HG02798 (cell line): Measurements from ENCODE around the gene SLC16A2.

Source experiments
- ATAC-seq: cut with Tn5 transposase; IDR thresholded peaks from one replicate; pipeline ENCODE4 v1.9.1; 2021; ENCODE audit warnings: mild to moderate bottlenecking; ENCODE audit not compliant: unreplicated experiment, poor library complexity

SLC16A2 gene

GRCh38 chrX:74534569-74535038, 113.3 kb downstream of the SLC16A2 start:
- ATAC-seq: peak; percentile 40

GRCh38 chrX:74535086-74535407, 113.8 kb downstream of the SLC16A2 start:
- no peak for ATAC-seq

DNA sequence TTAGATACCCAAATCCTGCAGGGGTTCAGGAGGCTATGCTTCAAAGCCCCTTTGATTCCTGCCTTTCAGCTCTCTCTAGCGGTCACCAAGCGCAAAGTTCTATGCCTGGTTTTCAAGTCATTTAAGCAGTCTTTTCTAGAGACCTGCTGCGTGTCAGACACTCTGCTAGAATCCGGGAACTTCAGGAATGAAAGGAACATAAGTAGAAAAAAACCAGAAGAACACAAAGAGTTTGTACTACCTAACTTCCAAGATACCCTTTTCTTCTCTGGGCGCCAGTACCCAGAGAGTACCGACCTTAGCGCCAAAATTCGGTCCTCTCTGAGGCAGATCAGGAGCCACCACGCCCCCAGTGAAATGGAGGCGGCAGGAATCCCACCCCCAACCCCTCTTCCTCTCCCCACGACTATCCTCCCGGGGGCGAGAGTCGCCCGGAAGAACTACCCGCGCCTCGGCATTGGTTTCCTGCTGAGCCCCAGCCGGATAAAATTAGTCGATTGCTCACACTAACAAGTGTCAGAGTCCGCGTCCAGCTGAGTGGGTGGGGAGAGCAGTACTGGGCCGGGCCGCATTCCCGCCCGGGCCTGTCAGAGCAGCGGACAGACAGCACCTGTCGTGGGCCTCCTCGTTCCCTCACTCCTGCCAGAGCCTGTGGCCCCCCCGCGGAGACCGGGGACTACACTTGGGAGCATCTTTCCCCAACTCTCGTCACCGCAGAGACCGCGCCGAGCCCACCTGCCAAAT, 114.3 kb downstream of the SLC16A2 start:
- ATAC-seq: peak; percentile 37

GRCh38 chrX:74536152-74536831, 115.0 kb downstream of the SLC16A2 start:
- ATAC-seq: peak; percentile 67

- peak; percentile 16 for ATAC-seq
Observed at GRCh38 chrX:74536832-74537371, 115.6 kb downstream of the SLC16A2 start.

DNA sequence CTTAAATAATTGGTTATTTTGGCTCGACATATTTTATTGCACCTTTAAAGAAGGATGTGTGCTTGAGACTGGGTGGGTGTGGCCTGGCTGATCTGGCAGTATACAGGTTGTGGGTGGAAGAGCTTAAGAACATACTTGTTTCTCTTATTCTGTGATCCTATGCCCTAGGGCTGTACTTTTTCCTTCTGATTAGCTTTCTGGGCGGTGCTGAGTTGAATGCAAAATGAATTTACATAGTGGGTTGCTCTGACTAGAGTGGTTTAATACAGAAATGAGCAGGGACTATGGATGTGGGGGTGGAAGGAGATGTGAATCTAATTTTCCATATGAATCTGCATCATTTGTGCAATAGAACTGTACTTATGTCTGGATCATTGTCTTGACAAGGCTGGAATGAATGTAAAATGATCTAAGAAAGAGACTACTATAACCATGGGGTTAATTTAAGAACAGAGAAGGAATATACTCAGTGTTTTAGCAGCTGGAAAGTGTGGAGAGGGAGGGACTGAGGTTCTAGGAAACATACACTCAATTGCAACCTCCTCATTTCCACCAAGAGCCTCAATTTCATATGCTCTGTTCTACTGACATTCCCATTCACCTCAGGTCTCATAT, 119.4 kb downstream of the SLC16A2 start:
- no peak for ATAC-seq

GRCh38 chrX:74545880-74546523, 124.7 kb downstream of the SLC16A2 start:
- ATAC-seq: no peak

GRCh38 chrX:74546984-74547383, 125.7 kb downstream of the SLC16A2 start:
- ATAC-seq: no peak

GRCh38 chrX:74550295-74550802, 129.1 kb downstream of the SLC16A2 start:
- ATAC-seq: peak; percentile 90

DNA sequence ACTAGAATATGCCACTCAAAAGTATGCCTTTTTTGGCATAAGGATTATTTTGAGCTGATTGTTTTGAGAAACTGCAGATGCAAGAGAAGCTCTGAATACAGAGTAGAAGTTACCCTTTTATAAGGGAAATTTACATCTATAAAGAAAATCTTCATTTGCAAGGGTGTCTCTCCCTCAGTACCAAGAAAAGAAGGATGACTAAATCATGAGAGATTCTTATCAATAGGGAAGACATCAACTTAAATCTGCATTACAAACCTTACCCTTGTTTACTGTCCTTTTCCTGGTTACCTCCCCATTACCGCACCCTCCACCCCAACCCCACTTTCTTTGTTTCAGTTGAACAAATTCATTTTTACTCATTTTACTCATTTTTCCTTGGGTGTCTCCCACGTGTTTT, 130.6 kb downstream of the SLC16A2 start:
- no peak for ATAC-seq

DNA sequence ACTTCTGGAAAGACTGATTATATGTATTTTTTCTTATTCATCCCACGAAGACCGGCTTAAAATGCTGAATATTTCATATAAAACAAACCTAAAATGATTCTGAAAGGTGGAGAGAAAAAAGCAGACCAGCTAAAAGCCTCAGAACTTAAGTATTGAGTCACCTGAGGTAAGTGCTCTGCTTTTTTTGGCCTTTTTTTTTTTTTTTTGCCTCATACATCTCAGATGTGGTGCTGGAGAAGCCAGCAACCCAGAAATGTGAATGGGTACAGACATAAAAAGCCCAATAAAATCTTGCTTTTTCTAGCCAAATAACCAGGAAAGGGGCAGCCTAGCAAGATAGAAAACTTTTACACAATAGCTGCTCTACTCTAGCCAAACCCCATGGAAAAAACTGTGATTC, 136.1 kb downstream of the SLC16A2 start:
- no peak for ATAC-seq

DNA sequence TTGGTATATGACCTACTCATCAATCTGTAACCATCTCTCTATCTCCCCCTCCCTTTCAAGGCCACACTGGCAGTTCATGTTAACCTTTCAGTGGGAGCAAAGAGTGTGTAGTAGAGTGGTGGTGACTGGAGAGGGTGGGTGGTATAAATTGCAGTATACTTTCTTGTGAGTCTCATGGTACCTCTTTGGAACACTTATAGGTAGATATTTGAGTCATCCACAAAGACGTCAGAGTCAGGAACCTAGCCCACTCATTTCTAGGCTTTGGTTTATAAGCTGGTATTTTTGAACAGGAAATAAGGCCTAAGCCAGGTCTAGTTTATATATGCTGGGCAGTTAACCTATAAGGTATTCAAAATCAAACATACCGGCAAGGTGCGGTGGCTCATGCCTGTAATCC, 156.8 kb downstream of the SLC16A2 start:
- no peak for ATAC-seq

GRCh38 chrX:74579597-74580198, 158.4 kb downstream of the SLC16A2 start:
- ATAC-seq: no peak
